Colon (tissue), 2 donors: ENCODE results near the gene FUS.
"Not testable (repeated sequence)": the region's sequence is repeated elsewhere in the genome, so short reads cannot be mapped to it uniquely, and the experiment has no call there.

Experiments used
- FAIRE-seq: peaks from 2 replicates; lab custom pipeline; 2012; peaks lifted over from hg19 to GRCh38; lab: Jason Lieb, UNC
- donor health status: control.
- donor health status: control.

FUS gene

GRCh38 chr16:31179747-31180459 is at the start of gene FUS:
FUS (plus strand) TSS chr16:31180139; CDS start chr16:31180215, 76 bp downstream.
- FAIRE-seq: no peak

DNA sequence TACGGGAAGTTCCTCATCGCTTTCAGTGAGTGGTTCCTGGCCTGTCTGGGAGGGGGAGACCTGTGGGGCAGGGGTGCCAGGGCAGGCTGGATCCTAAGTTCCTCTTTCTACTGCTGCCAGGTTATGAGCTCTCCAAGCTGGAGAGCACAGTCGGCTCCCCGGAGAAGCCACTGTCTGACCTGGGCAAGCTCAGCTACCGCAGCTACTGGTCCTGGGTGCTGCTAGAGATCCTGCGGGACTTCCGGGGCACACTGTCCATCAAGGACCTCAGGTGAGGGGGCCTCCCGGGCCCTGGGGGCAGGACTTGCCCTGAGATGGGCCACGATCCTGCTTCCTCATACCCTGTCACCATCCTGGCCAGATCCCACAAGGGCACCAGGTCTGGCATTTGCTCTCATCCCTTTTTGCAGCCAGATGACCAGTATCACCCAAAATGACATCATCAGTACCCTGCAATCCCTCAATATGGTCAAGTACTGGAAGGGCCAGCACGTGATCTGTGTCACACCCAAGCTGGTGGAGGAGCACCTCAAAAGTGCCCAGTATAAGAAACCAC is 49.5 kb upstream of the FUS start:
- FAIRE-seq: no peak

DNA sequence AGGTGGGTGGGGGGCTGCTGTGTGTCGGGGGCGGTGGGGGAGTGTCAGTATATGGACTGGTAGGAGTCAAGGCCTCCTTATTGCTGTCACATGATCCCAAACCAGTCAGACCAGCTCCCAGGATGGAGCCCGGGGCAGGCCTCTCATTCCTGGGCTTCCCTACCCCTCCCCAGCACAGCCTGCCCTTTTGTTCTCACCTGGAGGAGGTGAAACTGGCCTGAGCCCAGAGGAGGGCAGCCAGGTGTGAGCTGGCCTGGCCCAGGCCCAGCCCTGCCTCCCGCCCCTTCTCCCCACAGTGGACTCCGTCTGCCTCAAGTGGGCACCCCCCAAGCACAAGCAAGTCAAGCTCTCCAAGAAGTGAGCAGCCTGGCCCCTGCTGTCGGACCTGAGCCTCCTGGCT is 49.0 kb upstream of the FUS start:
- no peak for FAIRE-seq

DNA sequence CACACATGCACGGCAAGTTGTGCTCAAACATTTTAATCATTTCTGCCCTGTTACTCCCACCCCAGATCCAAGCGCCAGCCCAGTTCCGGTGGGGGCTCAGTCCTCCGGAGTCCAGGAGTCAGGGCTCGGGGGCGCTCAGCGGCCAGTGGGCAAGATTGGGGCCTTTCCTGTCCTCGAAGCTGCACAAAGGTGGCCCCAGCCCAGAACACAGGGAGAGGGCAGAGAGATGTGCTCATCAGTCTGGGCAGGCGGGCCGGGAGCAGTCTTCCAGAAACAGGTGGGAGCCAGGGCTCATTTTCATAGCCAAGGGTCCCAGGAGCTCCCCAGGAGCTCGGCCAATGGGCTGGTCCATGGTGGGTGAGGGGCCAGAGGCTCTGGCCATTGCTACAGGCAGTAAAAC is 48.5 kb upstream of the FUS start:
- no peak for FAIRE-seq

GRCh38 chr16:31131841-31132271 is 48.1 kb upstream of the FUS start:
- FAIRE-seq: no peak

GRCh38 chr16:31132303-31132979 is 47.5 kb upstream of the FUS start:
- FAIRE-seq: no peak

- FAIRE-seq: no peak
Observed at GRCh38 chr16:31133046-31133501, 46.9 kb upstream of the FUS start.

- no peak for FAIRE-seq
Observed at GRCh38 chr16:31134091-31134571, 45.8 kb upstream of the FUS start.

GRCh38 chr16:31134625-31135534 is 45.1 kb upstream of the FUS start:
- no peak for FAIRE-seq

DNA sequence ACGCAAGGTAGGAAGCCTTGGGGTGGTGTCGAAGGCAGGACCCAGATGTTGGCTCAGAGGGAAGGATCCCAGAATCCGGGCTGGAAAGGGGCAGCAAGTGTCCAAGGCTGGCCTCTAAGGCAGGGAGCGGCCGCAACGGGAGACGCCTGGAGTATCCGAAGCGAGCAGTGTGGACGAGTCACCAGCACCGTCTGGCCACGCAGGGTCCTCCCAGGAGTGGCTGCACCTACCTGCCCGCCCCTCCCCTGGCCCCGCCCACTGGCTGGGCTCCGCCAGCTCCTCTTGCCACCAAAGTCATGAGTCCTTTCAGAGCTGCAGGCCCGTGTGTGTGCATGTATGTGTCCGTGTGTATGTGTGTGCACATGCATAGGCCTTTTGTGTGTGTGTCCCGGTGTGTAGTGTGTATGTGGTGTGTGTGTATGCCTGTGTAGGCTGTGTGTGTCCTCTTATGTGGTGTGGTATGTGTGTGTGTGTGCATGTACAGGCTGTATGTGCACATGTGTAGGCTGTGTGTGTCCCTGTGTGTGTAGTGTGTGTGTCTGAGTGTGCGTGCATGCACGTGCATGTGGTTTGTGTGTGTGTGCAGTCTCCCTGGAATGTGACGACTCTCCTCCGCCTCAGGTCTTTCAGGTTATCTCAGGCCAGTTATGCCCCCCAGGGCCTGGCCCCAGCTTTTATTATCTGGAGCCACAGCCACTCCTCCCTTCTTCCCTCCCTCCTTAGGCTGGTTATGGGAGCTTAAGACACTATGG is 44.2 kb upstream of the FUS start, which contains the start of gene PRSS8:
Gene PRSS8 (minus strand): TSS at position 193 of the 752 bp plus-strand sequence. CDS start 229 bp downstream, outside the sequence.
- no peak for FAIRE-seq

DNA sequence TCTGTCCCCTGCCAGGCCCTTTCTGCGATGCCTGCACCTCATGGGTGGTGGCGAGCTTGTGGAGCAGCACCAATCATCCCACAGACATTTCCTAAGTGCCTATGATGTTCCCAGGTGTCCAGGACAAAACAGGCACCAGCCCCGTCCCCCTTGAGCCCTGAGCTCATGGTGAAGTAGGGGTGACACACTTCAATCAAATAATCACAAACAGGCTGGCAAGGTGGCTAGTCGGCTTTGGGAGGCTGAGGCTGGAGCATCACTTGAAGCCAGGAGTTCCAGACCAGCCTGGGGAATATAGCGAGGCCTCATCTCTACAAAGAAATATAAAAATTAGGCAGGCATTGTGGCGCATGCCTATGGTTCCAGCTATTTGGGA is 43.7 kb upstream of the FUS start:
- FAIRE-seq: no peak

GRCh38 chr16:31136822-31137499 is 43.0 kb upstream of the FUS start:
- FAIRE-seq: not testable (repeated sequence)

GRCh38 chr16:31138621-31139578 is 41.0 kb upstream of the FUS start:
- no peak for FAIRE-seq

DNA sequence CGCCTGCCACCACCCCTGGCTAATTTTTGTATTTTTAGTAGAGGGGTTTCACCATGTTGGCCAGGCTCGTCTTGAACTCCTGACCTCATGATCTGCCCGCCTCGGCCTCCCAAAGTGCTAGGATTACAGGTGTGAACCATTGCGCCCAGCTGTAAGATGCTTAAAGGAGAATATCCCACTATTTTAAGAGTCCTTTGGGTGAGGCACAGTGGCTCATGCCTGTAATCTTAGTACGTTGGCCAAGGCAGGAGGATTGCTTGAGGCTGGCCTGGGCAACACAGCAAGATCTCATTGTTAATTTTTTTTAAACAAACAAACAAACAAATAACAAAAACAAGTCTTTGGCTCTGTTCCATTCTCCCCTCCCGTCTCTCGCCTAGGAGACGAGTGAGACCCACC is 38.9 kb upstream of the FUS start:
- not testable (repeated sequence) for FAIRE-seq

- no peak for FAIRE-seq
Observed at GRCh38 chr16:31141489-31142108, 38.3 kb upstream of the FUS start.

DNA sequence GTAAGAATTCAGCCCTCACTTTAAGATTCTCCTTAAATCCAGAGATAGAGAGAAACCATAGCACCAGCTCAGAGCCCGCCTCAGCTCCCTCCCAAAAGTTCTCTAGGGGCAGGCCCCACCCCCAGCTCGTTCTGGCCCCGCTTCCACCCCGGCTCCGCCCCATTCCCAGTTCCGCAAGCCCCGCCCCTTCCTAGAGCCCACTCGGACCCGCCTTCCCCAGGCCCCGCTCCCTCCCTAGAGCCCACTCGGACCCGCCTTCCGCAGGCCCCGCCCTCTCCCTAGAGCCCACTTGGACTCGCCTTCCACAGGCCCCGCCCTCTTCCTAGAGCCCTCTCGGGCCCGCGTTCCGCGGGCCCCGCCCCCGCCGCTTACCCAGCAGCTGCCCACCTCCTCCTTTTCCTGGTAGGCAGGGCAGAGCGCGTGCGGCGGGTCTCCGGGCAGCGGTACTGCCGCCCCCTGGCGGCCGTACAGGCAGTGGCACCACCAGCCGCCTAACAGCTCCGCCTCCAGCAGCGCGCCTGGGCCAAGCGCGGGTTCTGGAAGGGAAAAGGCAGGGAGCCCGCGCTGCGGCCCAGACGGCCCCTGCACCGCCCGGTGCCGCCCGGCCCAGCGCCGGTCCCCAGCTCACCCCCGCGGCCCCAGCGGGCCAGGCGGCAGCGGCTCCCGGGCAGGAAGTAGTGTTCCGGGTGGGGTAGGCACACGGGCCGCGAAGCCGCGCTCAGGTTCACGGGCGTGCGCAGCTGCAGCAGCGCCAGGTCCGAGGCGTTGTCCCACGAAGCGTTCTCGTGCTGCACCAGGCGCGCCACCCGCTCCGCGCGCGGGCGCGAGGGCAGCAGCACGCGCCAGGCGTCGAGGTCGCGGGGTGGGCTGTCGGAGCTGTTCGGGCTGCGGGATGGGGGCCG is 37.6 kb upstream of the FUS start:
- no peak for FAIRE-seq

DNA sequence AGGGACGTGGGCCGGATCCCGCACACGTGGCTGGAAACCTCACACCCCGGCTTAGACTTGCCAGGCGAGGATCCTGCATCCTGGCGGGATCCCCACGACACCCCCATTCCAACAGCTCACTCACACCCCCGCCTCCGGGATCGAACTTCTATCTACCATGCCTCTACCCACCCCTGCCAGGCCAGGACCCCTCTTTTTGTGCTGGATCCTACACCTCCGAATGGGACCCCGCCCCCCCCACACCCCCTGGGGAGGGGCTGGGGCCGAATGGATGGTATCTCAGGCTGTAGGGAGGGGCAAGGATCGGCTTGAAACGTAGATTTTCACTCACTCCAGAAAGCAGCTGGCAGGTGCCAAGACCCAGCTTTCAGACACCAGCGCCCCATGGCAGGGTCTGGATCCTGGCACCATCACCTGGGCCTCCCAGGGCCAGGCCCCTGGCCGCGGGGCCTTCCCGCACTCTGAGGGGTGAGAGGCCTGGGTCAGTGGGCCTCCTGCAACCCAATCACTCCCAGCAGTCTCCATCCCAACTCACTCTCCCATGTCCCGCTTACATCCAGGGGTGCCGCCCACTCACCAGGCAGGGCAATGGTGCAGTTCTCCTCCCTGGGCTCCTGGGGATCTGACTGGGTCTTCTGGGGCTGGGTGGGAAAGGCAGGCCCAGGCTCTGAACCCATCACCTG is 36.8 kb upstream of the FUS start:
- FAIRE-seq: no peak
